ENCODE measurements around the gene ROR2. TPM values are rescaled to one million over a fixed set of nuclear protein-coding genes. Genes with fewer than 3 reads are reported as not detected.

Gene ROR2
- total RNA-seq, 2 donors from 2014 or later: 4.0 to 5.4 TPM

DNA sequence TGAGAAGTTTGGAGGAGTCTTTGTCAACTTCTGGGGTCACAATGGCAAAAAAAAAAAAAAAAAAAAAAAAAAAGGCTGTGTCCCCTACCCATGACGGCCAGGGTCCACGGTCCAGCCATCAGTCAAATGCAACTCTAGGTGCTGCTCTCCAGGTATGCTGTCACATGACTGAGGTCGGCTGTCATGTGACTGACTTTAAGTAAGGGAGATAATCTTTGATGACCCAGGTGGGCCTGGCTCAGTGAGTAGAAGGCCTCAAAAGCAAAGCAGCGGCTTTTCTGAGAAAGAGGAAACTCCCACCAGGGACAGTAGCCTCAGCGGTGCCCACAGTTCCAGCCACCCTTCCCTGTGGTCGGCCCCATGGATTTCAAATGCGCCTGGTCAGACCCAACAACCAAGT is 117.7 kb downstream of the ROR2 start:
- Histone ChIP-seq H3K36me3 (replicated peaks in 1 of 2; ENCODE audit: insufficient read depth in 1 of 2, low read depth in 2 of 2) (no peaks in the 10 kb centered on the region), H3K9me3 (no peaks in the 10 kb centered on the region), H3K27me3 (no peaks in the 10 kb centered on the region), H3K27ac (no peak overlapping the region), H3K4me1 (no peaks in the 10 kb centered on the region), H3K4me3 (no peak overlapping the region)
- no peak for TF ChIP-seq POLR2A (IDR thresholded peaks at IDR 0.05)
- TF ChIP-seq, protein P1, sequence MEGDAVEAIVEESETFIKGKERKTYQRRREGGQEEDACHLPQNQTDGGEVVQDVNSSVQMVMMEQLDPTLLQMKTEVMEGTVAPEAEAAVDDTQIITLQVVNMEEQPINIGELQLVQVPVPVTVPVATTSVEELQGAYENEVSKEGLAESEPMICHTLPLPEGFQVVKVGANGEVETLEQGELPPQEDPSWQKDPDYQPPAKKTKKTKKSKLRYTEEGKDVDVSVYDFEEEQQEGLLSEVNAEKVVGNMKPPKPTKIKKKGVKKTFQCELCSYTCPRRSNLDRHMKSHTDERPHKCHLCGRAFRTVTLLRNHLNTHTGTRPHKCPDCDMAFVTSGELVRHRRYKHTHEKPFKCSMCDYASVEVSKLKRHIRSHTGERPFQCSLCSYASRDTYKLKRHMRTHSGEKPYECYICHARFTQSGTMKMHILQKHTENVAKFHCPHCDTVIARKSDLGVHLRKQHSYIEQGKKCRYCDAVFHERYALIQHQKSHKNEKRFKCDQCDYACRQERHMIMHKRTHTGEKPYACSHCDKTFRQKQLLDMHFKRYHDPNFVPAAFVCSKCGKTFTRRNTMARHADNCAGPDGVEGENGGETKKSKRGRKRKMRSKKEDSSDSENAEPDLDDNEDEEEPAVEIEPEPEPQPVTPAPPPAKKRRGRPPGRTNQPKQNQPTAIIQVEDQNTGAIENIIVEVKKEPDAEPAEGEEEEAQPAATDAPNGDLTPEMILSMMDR (IDR thresholded peaks at IDR 0.05): no peak
- intact Hi-C loops (cut with DNase I): no loop called here
- DNase-seq: no peak
- no peak for ATAC-seq
- 83 to 85% methylated on average over 7 of the region's 7 CpGs for WGBS, 2 donors

DNA sequence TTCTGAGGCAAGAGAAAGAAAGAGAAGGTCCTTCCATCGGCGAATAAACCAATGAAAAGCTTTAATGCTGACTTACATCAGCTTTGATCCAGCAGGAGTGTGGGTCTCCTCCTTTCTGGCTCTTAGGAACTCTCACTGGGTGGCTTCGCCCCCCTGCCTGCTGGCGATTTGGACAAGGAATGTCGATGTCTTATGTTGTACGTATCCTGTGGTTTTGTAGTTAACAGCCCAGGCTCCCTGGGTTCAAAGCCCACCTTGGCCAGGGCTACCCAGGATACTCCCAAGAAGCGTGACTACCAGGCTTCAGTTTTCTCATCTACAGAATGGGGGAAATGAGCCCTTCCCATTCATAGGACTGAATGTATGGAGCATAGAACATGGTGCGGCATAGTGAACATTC is 124.2 kb downstream of the ROR2 start:
- Histone ChIP-seq H3K27me3 (no peaks in the 10 kb centered on the region), H3K4me3 (no peak overlapping the region), H3K9me3 (no peaks in the 10 kb centered on the region), H3K4me1 (no peaks in the 10 kb centered on the region), H3K27ac (no peak overlapping the region), H3K36me3 (replicated peaks in 1 of 2; ENCODE audit: insufficient read depth in 1 of 2, low read depth in 2 of 2) (no peaks in the 10 kb centered on the region)
- WGBS, 2 donors: 81 to 87% methylated on average over 8 of the region's 8 CpGs
- no peak for TF ChIP-seq POLR2A (IDR thresholded peaks at IDR 0.05)
- TF ChIP-seq, protein P1 (IDR thresholded peaks at IDR 0.05): no peak
- intact Hi-C loops (cut with DNase I): no loop called here
- no peak for DNase-seq
- ATAC-seq: no peak

DNA sequence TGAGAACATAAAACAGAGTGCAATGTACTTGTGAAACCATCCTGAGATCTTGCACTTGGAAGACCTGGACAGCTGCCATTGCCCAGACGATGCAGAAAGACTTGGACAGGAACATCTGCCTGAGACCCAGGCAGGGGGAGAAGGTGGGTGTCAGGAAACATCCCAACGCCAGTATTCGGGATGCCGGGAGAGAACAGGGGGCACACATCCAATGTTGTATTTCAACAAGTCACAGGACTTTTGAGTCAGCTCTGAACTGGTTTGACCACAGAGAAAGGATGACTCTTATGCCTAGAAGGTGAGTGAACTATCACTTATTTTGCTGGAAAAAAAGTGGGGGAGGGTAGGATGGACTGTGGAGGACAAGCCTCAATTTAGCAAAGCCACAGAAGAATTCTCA is 124.6 kb downstream of the ROR2 start:
- Histone ChIP-seq H3K36me3 (replicated peaks in 1 of 2; ENCODE audit: insufficient read depth in 1 of 2, low read depth in 2 of 2) (no peaks in the 10 kb centered on the region), H3K9me3 (no peaks in the 10 kb centered on the region), H3K4me3 (no peak overlapping the region), H3K27ac (no peak overlapping the region), H3K4me1 (no peaks in the 10 kb centered on the region), H3K27me3 (no peaks in the 10 kb centered on the region)
- 62 to 80% methylated on average over 4 of the region's 4 CpGs for WGBS, 2 donors
- intact Hi-C loops (cut with DNase I): no loop called here
- DNase-seq: peak in 1 of 4 donors; percentile 15
- ATAC-seq: peak; percentile 21
- TF ChIP-seq, protein P1 (IDR thresholded peaks at IDR 0.05): no peak
- TF ChIP-seq POLR2A (IDR thresholded peaks at IDR 0.05): no peak

DNA sequence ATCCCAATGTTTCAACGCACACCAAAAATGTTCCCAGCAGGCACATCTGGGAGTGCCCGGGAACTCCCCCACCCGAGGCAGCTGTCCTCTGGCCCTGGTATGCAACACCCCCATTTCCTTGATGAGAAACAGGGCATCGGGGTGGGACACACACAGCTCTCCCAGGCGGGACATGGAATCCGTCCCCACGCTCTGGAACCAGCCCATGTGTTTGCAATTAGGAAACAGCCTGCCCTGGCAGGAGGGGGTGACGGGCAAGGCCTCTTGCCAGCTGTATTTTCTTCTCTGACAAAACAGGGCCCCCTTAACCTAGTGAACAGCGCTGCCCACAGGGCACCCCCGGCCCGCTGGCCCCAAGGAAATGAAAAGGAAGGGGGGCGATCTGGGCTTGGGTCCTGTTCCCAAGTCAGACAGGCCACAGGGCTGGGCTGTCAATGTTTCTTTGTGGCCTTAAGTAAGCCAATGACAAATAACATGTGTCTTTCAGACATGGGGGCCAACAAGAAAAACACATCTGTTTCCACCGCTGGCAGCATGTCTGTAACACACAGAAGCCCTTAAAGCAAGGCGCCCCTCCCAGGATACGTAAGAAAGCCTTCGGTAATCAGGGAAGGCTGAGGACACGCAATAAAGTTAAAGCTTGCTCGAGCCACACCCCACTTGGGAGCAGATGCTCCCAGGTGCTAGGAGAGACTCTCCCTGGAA is 125.3 kb downstream of the ROR2 start:
- Histone ChIP-seq H3K36me3 (replicated peaks in 1 of 2; ENCODE audit: insufficient read depth in 1 of 2, low read depth in 2 of 2) (no peaks in the 10 kb centered on the region), H3K9me3 (no peaks in the 10 kb centered on the region), H3K27me3 (no peaks in the 10 kb centered on the region), H3K4me3 (no peak overlapping the region), H3K27ac (no peak overlapping the region), H3K4me1 (no peaks in the 10 kb centered on the region)
- ATAC-seq (peak; percentile 53), DNase-seq (peak in 2 of 4 donors; percentile 13 to 15)
- 67 to 73% methylated on average over 9 to 18 of the region's 18 CpGs for WGBS, 2 donors
- intact Hi-C loops (cut with DNase I): no loop called here
- TF ChIP-seq, protein P1 (IDR thresholded peaks at IDR 0.05): no peak
- no peak for TF ChIP-seq POLR2A (IDR thresholded peaks at IDR 0.05)

DNA sequence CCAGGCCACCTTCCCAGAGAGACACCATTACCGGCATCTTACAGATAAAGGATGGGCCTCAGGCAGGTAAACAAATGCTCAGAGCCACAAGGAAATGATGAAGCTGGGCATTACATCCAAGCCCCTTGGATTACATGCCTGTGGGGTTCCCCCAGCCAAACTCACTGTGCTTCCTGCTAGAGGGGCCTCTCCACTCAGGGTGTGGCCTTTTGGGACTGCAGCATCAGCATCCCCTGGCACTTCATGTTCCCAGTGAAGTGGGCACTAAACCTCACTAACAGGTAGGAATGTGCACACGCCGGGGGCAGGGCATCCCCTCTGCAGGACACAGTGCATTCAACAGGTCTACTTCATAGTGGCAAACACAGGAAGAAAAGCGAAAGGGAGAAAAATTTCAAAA is 125.9 kb downstream of the ROR2 start:
- no peaks in the 10 kb centered on the region for H3K9me3 ChIP-seq
- intact Hi-C loops (cut with DNase I): no loop called here
- no peak for ATAC-seq
- H3K27ac ChIP-seq: no peak overlapping the region
- no peak for TF ChIP-seq POLR2A (IDR thresholded peaks at IDR 0.05)
- TF ChIP-seq, protein P1 (IDR thresholded peaks at IDR 0.05): no peak
- H3K36me3 ChIP-seq (replicated peaks in 1 of 2; ENCODE audit: insufficient read depth in 1 of 2, low read depth in 2 of 2): no peaks in the 10 kb centered on the region
- no peaks in the 10 kb centered on the region for H3K27me3 ChIP-seq
- no peak overlapping the region for H3K4me3 ChIP-seq
- DNase-seq: no peak
- no peaks in the 10 kb centered on the region for H3K4me1 ChIP-seq
- WGBS, 2 donors: 80 to 87% methylated on average over 4 of the region's 4 CpGs
